OCI-LY7 (cell line): ENCODE data around the gene AKR7A2. TPM values are rescaled to one million over a fixed set of nuclear protein-coding genes. Genes with fewer than 3 reads are reported as not detected.

Experiments
- BruUV-seq: library from RNA; stranded (reverse); fragments of 400-500 nt; replicated peaks from 2 replicates; lab custom pipeline; 2021; lab: Mats Ljungman, UMichigan
- CTCF ChIA-PET: fragments of 300-600 bp; sonication (Branson Sonifier 250); formaldehyde crosslinking; loops from one replicate; lab custom pipeline; 2022; ENCODE audit warnings: antibody characterized with exemption; ENCODE audit not compliant: unreplicated experiment; lab: Charles Lee
- POLR2A ChIA-PET: fragments of 300-600 bp; sonication (Branson Sonifier 250); formaldehyde crosslinking; loops from one replicate; lab custom pipeline; 2022; ENCODE audit warnings: antibody characterized with exemption; lab: Charles Lee
- DNase-seq: peaks from one replicate; pipeline ENCODE4 v3.0.0-alpha.2; 2015; ENCODE audit warnings: low spot score
- H2AFZ ChIP-seq: fragments of 200-600 bp; sonication (generic), shearing (Covaris generic); 2 replicates; pipeline ENCODE4 v1.6.1; 2014; ENCODE audit warnings: mild to moderate bottlenecking, antibody characterized with exemption, low read length, moderate library complexity
- H3K27ac ChIP-seq: fragments of 200-600 bp; sonication (generic); 2 replicates; pipeline ENCODE4 v1.5.1; 2014; ENCODE audit warnings: mixed run types, low read depth, mild to moderate bottlenecking, moderate library complexity, low read length, inconsistent platforms; ENCODE audit not compliant: poor library complexity, severe bottlenecking
- H3K36me3 ChIP-seq: fragments of 200-600 bp; sonication (generic); 2 replicates; pipeline ENCODE4 v1.6.1; 2014; ENCODE audit warnings: mild to moderate bottlenecking, antibody characterized with exemption, low read length, moderate library complexity, mixed read lengths; ENCODE audit not compliant: insufficient read depth
- H3K4me1 ChIP-seq: fragments of 200-600 bp; sonication (generic); 2 replicates; pipeline ENCODE4 v1.5.1; 2014; ENCODE audit warnings: mild to moderate bottlenecking, low read length; ENCODE audit not compliant: insufficient read depth, poor library complexity, severe bottlenecking
- H3K4me2 ChIP-seq: fragments of 200-600 bp; sonication (generic); 2 replicates; pipeline ENCODE4 v1.6.1; 2014; ENCODE audit warnings: mild to moderate bottlenecking, low read length
- H3K4me3 ChIP-seq: fragments of 200-600 bp; sonication (generic); 2 replicates; pipeline ENCODE4 v1.5.1; 2014; ENCODE audit warnings: mild to moderate bottlenecking, low read depth, low read length; ENCODE audit not compliant: poor library complexity, severe bottlenecking
- H3K79me2 ChIP-seq: fragments of 200-600 bp; sonication (generic); 2 replicates; pipeline ENCODE4 v1.6.1; 2016; ENCODE audit warnings: low read depth, mild to moderate bottlenecking, low read length, moderate library complexity, mixed read lengths; ENCODE audit not compliant: insufficient read depth
- H3K9me2 ChIP-seq: fragments of 200-600 bp; sonication (generic); 2 replicates; pipeline ENCODE4 v1.6.1; 2016; ENCODE audit warnings: mild to moderate bottlenecking, low read length, mixed read lengths; ENCODE audit not compliant: insufficient read depth
- H3K9me3 ChIP-seq: fragments of 200-600 bp; sonication (generic); 2 replicates; pipeline ENCODE4 v1.6.1; 2014; ENCODE audit warnings: mild to moderate bottlenecking, mixed run types, low read length, mixed read lengths
- H4K20me1 ChIP-seq: fragments of 200-600 bp; sonication (generic); 2 replicates; pipeline ENCODE4 v1.6.1; 2014; ENCODE audit warnings: mild to moderate bottlenecking, antibody characterized with exemption, low read length, moderate library complexity, mixed read lengths; ENCODE audit not compliant: insufficient read depth
- EZH2phosphoT487 ChIP-seq: fragments of 200-600 bp; sonication (generic); IDR thresholded peaks from 2 replicates; pipeline ENCODE4 v1.6.1; 2018; ENCODE audit warnings: low read depth, borderline replicate concordance, mild to moderate bottlenecking, mixed run types, antibody characterized with exemption, low read length, moderate library complexity, mixed read lengths
- intact Hi-C: fragments of 100-400 bp; cut with micrococcal nuclease; formaldehyde crosslinking; loops from one replicate; pipeline ENCODE4 v1.10.0; 2022; ENCODE audit not compliant: unreplicated experiment
- total RNA-seq, 2 experiments: library from RNA; depleted of rRNA in 1 of 2; stranded (reverse); fragments of >200 nt in 1 of 2; shearing (Covaris generic) in 1 of 2; gene quantifications; 2 replicates each; pipeline ENCODE4 v1.2.3, GENCODE V29; 2014 to 2022
- TF ChIP-seq, protein P1 (sequence below): fragments of 200-600 bp; sonication (generic); conservative IDR thresholded peaks from 2 replicates; pipeline ENCODE4 v1.5.1; 2014; ENCODE audit warnings: mild to moderate bottlenecking, antibody characterized with exemption, low read length, moderate library complexity, mixed read lengths

AKR7A2 gene
- total RNA-seq, 2 experiments from 2014 or later: 54.2 to 75.2 TPM

DNA sequence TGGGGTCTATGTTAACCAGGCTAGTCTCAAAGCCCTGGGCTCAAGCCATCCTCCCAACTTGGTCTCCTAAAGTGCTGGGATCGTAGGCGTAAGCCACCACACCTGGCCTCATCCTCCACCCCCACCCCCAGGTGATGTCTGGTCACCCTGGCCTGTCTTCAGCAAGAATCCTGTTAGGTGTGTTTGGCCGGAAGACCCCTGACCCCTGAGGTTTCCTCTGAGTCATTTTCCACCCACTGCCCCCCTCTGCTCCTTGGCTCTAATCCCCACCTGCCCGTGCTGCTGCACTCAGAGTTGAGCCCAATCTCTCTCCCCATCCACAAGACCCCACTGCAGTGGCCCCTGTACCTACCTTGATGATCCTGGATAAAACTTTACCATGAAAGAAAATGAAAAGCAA lies 25.3 kb upstream of the AKR7A2 start:
- BruUV-seq: no TSS peak
- POLR2A ChIA-PET: interaction anchor here (0.6 kb wide), 1 partner anchor 9 kb away, joined by 4 read pairs; no protein-coding TSS in a partner anchor

DNA sequence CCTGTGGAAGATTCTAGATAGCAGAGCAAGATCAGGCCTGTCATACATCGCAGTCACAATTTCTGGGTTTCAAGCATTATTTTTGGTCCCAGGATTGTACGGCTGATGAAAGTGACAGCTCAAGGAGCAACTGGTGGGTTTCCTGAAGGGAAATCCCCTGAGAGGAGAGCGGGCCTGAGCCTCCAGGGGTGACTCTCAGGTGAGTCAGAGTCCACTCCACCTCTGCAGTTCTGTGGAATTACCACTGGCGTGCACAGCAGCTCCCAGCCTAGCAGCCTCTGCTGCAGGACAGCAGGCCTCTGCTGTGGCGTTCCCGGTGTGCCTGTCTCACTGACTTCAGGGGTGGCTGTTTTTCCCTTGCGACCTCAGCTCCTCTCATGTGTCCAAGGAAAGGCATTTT lies 24.6 kb upstream of the AKR7A2 start:
- CTCF ChIA-PET: no interaction called here

More for the DNA sequence above, 25.3 kb upstream of the AKR7A2 start:
- H3K27ac ChIP-seq: no peak overlapping the region
- H3K9me2 ChIP-seq: no peaks in the 10 kb centered on the region
- CTCF ChIA-PET: no interaction called here
- H3K9me3 ChIP-seq: no peaks in the 10 kb centered on the region
- DNase-seq: no peak
- no peaks in the 10 kb centered on the region for H3K4me1 ChIP-seq
- TF ChIP-seq, protein P1, sequence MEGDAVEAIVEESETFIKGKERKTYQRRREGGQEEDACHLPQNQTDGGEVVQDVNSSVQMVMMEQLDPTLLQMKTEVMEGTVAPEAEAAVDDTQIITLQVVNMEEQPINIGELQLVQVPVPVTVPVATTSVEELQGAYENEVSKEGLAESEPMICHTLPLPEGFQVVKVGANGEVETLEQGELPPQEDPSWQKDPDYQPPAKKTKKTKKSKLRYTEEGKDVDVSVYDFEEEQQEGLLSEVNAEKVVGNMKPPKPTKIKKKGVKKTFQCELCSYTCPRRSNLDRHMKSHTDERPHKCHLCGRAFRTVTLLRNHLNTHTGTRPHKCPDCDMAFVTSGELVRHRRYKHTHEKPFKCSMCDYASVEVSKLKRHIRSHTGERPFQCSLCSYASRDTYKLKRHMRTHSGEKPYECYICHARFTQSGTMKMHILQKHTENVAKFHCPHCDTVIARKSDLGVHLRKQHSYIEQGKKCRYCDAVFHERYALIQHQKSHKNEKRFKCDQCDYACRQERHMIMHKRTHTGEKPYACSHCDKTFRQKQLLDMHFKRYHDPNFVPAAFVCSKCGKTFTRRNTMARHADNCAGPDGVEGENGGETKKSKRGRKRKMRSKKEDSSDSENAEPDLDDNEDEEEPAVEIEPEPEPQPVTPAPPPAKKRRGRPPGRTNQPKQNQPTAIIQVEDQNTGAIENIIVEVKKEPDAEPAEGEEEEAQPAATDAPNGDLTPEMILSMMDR: no peak
- TF ChIP-seq EZH2phosphoT487: no peak
- H3K4me3 ChIP-seq: no peak overlapping the region
- H3K36me3 ChIP-seq: no peaks in the 10 kb centered on the region; the same call in 1 of the 2 replicates
- H2AFZ ChIP-seq: no peak overlapping the region
- H4K20me1 ChIP-seq: no peaks in the 10 kb centered on the region
- no peak overlapping the region for H3K4me2 ChIP-seq
- no peaks in the 10 kb centered on the region for H3K79me2 ChIP-seq
- intact Hi-C loops: no loop called here

More for the DNA sequence above, 24.6 kb upstream of the AKR7A2 start:
- H3K9me3 ChIP-seq: no peaks in the 10 kb centered on the region
- intact Hi-C loops: no loop called here
- no peaks in the 10 kb centered on the region for H3K79me2 ChIP-seq
- no peak overlapping the region for H3K4me2 ChIP-seq
- H2AFZ ChIP-seq: no peak overlapping the region
- TF ChIP-seq EZH2phosphoT487: no peak
- TF ChIP-seq, protein P1: no peak
- no peaks in the 10 kb centered on the region; the same call in 1 of the 2 replicates for H3K36me3 ChIP-seq
- H3K4me3 ChIP-seq: no peak overlapping the region
- H3K9me2 ChIP-seq: no peaks in the 10 kb centered on the region
- H3K27ac ChIP-seq: no peak overlapping the region
- POLR2A ChIA-PET: no interaction called here
- no TSS peak for BruUV-seq
- no peaks in the 10 kb centered on the region for H4K20me1 ChIP-seq
- no peaks in the 10 kb centered on the region for H3K4me1 ChIP-seq
- no peak for DNase-seq
